CMK (cell line): Measurements from ENCODE around the gene THYN1.
"Not testable (repeated sequence)": the region's sequence is repeated elsewhere in the genome, so short reads cannot be mapped to it uniquely, and the experiment has no call there.

Source experiments
- DNase-seq: peaks from one replicate; pipeline ENCODE4 v3.0.0-alpha.2; 2010; ENCODE audit warnings: low read depth

THYN1 gene

DNA sequence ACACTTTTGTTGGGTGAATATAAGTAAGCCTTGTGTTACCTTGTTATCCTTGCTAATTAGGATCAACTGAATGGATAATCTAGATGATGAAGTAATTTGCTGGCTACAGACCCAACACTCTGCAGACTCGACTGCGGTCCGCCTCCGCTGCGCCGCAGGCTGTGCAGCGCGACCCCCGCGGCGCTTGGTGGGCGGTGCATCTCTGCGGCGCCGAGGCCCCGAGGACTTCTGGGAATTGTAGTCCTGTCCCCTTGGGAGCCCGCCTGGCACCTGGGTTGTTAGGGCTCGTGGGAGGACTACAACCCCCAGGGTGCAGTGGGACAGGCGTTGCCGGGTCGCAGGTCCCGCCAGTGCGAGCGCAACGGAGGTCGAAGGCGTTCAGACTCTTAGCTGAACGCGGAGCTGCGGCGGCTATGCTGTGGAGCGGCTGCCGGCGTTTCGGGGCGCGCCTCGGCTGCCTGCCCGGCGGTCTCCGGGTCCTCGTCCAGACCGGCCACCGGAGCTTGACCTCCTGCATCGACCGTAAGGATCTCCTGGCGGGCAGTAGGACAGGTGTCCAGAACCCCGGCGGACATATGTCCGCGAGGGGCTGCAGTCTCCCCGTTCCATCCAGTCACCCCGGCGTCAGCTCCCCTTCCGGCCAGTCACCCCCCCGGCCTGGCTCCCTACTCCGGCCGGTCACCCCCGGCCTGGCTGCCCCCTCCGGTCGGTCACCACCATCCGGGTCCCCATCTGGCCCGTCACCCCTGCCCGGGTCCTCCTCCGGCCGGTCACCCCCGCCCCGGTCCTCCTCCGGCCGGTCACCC lies at the start of gene THYN1, which contains the start of gene ACAD8:
THYN1 (minus strand) TSS at position 165 of the 806 bp plus-strand sequence. CDS start 470 bp downstream, outside the sequence.
ACAD8 (plus strand) TSS at position 381 of the 806 bp plus-strand sequence; CDS start at position 414, 33 bp downstream.
- DNase-seq: peak; percentile 99

DNA sequence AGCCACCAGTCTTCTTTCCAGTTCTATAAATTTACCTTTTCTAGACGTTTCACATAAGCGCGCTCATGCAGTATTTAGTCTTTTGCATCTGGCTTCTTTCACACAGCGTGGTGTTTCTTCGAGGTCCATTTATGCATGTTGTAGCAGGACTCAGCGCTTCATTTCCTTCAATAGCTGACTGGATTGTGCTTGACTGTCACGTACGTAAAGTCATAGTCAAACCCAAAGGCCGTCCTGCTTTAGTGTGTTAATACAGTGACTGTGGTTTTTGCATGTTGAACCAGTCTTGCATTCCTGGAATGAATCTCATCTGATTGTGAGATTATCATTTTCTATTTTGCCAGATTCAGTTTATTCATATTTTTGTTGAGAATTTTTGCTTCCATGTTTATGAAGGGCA lies 41.5 kb upstream of the THYN1 start:
- DNase-seq: no peak

DNA sequence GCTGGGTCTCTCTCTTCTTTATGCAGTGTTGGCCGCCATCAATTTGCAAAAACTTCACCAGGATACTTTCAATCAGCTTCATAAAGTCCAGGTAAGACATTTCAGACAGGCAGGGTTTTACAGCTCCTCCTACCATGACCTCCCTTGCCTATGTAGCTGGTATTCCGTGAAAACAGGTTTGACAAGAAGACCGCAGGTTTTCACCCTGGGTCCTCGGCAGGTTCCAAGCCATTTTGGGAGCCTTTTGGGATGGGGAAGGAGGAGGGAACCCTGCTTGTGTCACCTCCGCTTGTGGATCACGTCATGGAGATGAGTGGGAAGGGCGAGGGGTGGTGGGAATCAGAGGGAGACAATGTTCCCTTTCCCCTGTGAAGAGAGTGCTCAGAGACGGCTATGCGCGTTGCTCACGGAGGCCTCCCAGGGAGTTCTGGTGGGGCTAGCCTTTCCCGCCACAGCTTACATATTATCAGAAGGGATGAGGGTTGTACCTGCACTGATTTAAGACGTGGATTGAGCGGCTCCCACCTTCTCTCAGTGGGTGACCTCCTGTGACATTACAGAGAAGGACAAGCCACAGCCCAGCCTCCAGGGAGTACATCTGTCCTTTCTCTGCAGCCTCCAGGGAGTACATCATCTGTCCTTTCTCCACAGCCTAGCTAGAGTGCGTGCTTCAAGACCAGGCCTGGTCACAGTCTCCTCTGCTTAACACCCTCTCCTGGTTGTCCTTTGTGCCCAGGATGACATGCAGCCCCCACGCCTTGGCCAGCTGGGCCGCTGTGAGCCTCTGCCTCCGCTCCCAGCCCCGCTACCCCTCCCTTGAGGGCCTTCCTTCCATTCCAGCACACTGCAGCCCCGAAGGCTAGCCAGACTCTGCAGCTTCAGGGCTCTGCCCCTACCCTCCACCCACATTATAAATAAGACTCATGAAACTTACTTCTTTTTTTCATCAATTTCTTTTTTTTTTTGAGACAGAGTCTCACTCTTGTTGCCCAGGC lies 40.3 kb upstream of the THYN1 start:
- DNase-seq: no peak

GRCh38 chr11:134292661-134293060 lies 39.5 kb upstream of the THYN1 start:
- no peak for DNase-seq

DNA sequence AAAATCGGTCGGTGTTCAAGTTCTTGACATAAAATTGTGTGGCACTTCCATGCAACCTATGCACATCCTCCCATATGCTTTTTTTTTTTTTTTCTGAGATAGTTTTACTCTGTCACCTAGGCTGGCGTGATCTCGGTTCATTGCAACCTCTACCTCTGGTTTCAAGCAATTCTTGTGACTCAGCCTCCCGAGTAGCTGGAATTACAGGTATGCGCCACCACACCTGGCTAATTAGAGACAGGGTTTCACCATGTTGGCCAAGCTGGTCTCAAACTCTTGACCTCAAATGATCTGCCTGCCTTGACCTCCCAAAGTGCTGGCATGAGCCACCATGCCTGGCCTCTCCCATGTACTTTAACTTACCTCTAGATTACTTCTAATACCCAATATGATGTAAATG lies 38.0 kb upstream of the THYN1 start:
- no peak for DNase-seq

- no peak for DNase-seq
These were observed 37.5 kb upstream of the THYN1 start for GRCh38 chr11:134290646-134291045.

GRCh38 chr11:134289789-134290188 lies 36.6 kb upstream of the THYN1 start:
- DNase-seq: no peak

DNA sequence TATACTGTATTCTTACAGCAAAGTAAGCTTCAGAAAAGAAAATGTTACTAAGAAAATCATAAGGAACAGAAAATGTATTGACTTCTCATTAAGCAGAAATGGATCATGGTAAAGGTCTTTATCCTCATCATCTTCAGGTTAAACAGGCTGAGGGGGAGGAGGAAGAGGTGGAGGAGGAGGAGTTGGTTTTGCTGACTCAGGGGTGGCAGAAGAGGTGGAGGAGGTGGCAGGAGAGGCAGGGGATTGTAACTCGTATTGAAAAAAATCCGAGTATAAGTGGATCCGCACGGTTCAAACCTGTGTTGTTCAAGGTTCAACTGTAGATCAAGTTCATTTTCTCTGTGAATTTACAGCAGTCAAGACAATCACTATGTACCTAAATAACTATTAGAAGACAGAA lies 36.0 kb upstream of the THYN1 start:
- no peak for DNase-seq

DNA sequence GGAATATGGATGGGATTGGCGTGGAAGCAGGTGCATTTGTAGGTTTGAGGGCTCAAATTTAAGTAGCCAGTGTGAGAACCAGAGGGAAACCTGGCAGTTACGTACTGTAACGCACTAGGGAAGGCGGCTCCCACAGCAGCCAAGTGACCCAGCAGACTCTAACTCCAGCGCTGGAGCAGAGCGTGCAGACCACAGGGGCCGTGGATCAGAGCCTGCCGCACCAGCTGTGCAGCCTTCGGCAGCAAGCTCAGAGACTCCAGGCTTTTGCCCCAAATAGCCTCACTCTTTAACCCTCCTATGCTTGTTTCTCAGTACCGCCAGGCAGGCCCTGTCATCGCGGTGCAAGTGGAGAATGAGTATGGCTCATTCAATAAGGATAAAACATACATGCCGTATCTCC lies 35.3 kb upstream of the THYN1 start:
- no peak for DNase-seq

DNA sequence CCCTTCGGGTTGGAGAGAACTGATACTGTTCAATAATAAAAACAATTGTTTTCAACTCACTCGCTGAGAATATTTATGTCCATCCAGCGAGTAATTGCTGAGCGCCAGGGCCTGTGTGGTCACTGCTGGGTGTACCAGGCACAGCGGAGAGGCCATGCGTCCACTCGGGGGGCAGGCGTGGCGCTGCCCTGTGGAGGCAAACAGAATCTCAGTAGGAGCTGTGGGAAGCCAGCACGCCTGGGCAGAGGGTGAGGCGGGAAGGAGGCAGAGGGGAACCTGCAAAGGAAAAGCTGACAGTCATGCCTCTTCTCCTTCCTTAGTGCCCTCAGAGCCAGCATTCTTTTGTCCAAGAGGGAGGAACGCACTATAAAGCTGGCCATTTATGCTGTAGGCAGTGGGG lies 34.4 kb upstream of the THYN1 start:
- DNase-seq: no peak

- DNase-seq: not testable (repeated sequence)
These were observed 31.2 kb upstream of the THYN1 start for GRCh38 chr11:134284349-134284748.

DNA sequence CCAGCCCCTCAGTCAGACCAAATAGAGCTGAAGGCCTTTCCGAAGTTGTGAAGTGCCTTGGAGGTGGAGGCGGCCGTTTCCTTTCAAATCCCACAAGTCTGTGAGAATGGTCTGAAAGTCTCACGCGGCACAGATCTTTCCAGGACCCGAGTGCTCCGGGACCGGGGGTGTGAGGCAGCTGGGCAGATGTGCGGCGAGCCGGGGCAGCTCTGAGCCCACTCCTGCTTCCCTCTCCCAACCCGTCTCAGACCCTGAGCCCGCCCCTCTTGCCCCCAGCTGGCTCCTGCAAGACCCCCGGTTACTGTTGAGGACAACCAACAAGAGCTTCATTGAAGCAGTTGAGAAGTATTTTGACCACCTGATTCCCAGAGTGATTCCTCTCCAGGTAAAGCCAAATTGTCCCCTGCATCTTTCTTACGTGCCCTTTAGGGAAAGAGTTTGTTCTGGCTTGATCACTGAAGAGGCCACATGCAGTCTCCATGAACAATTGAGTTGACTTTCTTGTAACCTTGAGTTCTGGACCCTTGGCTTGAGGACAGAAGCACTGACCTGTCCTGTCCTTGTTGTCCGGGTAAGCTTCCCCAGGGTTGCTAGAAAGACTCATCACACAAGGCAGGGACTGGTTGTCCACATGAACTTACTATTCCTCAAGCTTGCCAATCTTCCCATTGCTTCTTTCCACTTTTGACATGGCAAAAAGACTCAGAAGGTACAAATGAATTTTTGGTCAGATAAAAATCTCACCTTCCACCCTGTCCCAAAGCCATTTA lies 30.5 kb upstream of the THYN1 start:
- DNase-seq: no peak

GRCh38 chr11:134282121-134283045 lies 29.2 kb upstream of the THYN1 start:
- DNase-seq: no peak

GRCh38 chr11:134281635-134282034 lies 28.5 kb upstream of the THYN1 start:
- not testable (repeated sequence) for DNase-seq

DNA sequence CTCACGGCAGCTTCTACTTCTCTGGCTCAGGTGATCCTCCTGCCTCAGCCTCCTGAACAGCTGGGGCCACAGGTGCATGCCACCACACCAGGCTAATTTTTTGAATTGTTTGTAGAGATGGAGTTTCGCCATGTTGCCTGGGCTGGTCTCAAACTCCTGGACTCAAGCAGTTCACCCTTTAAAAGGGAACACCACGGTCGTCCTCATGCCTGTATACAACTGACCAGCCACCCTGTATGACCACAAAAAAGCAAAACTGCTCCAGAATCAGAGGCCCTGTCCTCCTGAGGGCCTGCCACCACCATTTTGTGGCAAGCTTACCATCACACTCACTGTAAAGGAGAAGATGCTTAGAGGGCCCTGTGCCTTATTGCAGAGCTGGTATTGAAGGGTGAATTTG lies 25.2 kb upstream of the THYN1 start:
- DNase-seq: no peak

DNA sequence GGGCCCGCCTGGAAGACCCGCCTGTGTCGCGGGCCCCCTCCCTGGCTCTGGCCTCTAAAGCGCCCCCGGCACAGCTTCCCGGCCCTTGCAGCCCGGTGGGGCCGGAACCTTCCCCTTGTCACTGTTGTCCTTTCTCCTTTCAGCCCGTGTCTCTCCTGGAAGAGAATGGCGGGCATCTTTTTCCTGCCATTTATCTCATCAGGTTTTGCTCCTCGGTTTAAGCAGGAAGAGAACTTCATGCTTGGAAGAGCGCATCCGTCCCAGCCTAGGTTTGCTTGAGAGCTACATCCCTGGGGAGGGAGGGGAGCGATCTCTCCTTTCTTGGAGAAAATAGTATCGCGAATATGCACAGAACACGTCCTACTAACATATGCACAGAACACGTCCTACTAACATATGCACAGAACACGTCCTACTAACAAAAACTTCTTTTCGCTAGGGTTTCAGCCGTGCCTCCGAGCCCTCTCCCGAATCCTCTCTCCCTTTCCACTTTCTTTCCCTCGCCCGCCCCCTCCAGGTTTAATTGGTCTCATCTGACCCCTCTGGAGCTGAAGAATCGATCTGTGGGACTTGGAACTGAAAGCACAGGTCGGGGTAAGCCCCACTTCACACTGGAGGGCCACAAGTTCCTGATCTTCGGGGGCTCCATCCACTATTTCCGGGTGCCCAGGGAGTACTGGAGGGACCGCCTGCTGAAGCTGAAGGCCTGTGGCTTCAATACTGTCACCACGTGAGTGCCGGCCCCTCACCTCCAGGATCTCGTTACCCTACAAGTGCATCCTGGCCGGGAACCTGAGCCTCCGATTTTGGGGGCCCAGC lies 24.2 kb upstream of the THYN1 start:
- DNase-seq: no peak

DNA sequence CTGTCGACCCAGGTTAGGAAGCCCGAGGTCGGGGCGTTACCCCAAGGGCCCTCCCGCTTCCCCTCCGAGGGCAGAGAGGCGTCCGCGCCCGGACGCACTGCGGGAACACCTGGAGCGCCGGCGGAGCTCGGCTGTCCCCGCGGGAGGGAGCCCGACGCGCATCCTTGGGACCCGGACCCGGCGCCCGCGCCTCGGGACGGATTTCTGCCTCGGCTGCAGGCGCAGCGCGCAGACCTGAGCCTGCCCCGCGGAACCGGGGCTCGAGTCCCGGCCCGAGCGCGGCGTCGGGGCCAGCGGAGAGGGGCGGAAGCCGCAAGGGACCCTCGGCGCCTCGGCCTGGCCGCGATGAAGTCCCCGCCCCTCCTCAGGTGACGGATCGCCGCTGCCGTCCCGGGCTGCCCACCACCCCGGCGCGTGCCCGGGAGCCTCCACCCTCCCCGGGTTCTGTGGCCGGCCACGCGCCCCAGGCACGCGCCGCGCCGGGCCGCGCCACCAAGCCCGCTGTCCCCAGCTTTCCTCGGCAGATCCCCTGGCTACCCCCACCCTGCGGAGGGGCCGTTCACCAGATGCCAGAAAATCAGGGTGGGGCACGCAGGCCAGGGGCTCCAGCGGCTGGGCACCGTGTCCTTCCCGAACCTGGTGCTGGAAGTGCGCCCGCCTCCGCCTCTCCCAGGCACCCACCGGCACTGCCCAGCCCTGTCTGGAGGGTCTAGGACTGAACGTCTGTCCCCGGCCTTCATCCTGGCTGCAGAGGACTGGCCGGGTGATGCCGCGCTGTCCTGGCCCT lies 23.4 kb upstream of the THYN1 start:
- no peak for DNase-seq

GRCh38 chr11:134275534-134276395 lies 22.6 kb upstream of the THYN1 start, which contains the start of gene GLB1L3:
TSS of gene GLB1L3 (plus strand) at chr11:134276379. CDS start at chr11:134276741, 362 bp downstream.
- no peak for DNase-seq
